Spleen (tissue), 11 donors: ENCODE data around the gene AMZ2. TPM values are rescaled to one million over a fixed set of nuclear protein-coding genes. Genes with fewer than 3 reads are reported as not detected.
"Not testable (repeated sequence)": the region's sequence is repeated elsewhere in the genome, so short reads cannot be mapped to it uniquely, and the experiment has no call there.

Source experiments
- DNase-seq: peaks from one replicate; pipeline ENCODE4 v3.0.0-alpha.2; 2020
- H3K27ac ChIP-seq, 8 donors: fragments of 200-600 bp; sonication (generic) in 7 of 8; 1 replicate in 4 of 8; 2 replicates in 4 of 8; pipeline versions ENCODE4 v1.5.0 to v1.8.0; 2016 to 2021; ENCODE audit warnings: inconsistent platforms in 4 of 8, mild to moderate bottlenecking in 4 of 8, moderate library complexity in 1 of 8
- H3K27me3 ChIP-seq, 7 donors: fragments of 200-600 bp; sonication (generic) in 6 of 7; replicated peaks in 1 of 7; 1 replicate in 4 of 7; 2 replicates in 3 of 7; pipeline versions ENCODE4 v1.5.0 to v1.8.0; 2016 to 2021; ENCODE audit warnings: inconsistent platforms in 3 of 7, mild to moderate bottlenecking in 1 of 7
- H3K36me3 ChIP-seq, 6 donors: fragments of 200-600 bp; sonication (generic) in 5 of 6; 1 replicate in 4 of 6; 2 replicates in 2 of 6; pipeline versions ENCODE4 v1.5.0 to v1.8.0; 2016 to 2021; ENCODE audit warnings: inconsistent platforms in 2 of 6
- H3K4me1 ChIP-seq, 6 donors: fragments of 200-600 bp; sonication (generic) in 5 of 6; 1 replicate in 3 of 6; 2 replicates in 3 of 6; pipeline versions ENCODE4 v1.5.0 to v1.8.0; 2016 to 2021; ENCODE audit warnings: inconsistent platforms in 3 of 6
- H3K4me3 ChIP-seq, 8 donors: fragments of 200-600 bp; sonication (generic) in 7 of 8; 1 replicate in 4 of 8; 2 replicates in 4 of 8; pipeline versions ENCODE4 v1.5.0 to v1.8.0; 2016 to 2021; ENCODE audit warnings: inconsistent platforms in 4 of 8, mild to moderate bottlenecking in 4 of 8, moderate library complexity in 2 of 8
- H3K9me3 ChIP-seq, 8 donors: fragments of 200-600 bp; sonication (generic) in 7 of 8; 1 replicate in 4 of 8; 2 replicates in 4 of 8; pipeline versions ENCODE4 v1.5.0 to v1.8.0; 2016 to 2021; ENCODE audit warnings: inconsistent platforms in 4 of 8
- POLR2A ChIP-seq, 3 donors: fragments of 450-650 bp; IDR thresholded peaks; one replicate each; pipeline ENCODE4 v1.5.1; 2017; ENCODE audit warnings: antibody characterized with exemption in 3 of 3, mild to moderate bottlenecking in 1 of 3
- POLR2AphosphoS5 ChIP-seq, 3 donors: sonication (generic); formaldehyde crosslinking; IDR thresholded peaks; one replicate each; pipeline ENCODE4 v1.5.1; 2017; ENCODE audit warnings: antibody characterized with exemption in 3 of 3
- WGBS, 5 donors: extraction: QIAGEN DNeasy Blood & Tissue Kit in 3 of 5; methylation state at CpG; one replicate each; pipeline versions ENCODE4 v1.1.5 to v1.1.7; 2013 to 2018; 5-methylcytosine and 5-hydroxymethylcytosine counted together
- intact Hi-C: fragments of 100-400 bp; cut with DNase I; formaldehyde crosslinking; loops from one replicate; pipeline ENCODE4 v1.15.0; 2023; ENCODE audit warnings: low total_unique reads
- polyA plus RNA-seq, 3 donors: library from polyadenylated mRNA; stranded (reverse); fragments of 200-250 nt; gene quantifications; one replicate each; pipeline ENCODE4 v1.2.1, GENCODE V29; 2013
- total RNA-seq, 7 donors: library from RNA; depleted of rRNA in 3 of 7; stranded (reverse); fragments of >200 nt in 3 of 7; fragmentation: NEBNext Ultra II Directional in 4 of 7; extraction: Animal tissue kit (Norgen Biotek cat#: 25700) in 4 of 7; gene quantifications; one replicate each; pipeline versions ENCODE4 v1.1.0 to v1.2.1, GENCODE V29; 2016 to 2021
- TF ChIP-seq, protein P1 (sequence below), 11 experiments: fragments of 200-600 bp in 7 of 11; fragments of 450-650 bp in 4 of 11; sonication (generic) in 4 of 11; IDR thresholded peaks in 8 of 11; conservative IDR thresholded peaks in 3 of 11; 1 replicate in 7 of 11; 2 replicates in 4 of 11; pipeline versions ENCODE4 v1.4.0 to v1.8.0; 2016 to 2021; ENCODE audit warnings: antibody characterized with exemption in 11 of 11, inconsistent platforms in 4 of 11, mild to moderate bottlenecking in 1 of 11
- donor health status: healthy with polysubstance abuse.
- donor health status: DM: no; HTN: no; CAD: no; lungs with moderate emphysema.
- donor health status: DM: no; HTN: no; CAD: no.
- donor health status: Bipolar disorder and iron deficiency.
- donor health status: healthy.
- donor health status: DM: no; HTN: no; CAD: no.
- donor health status: DM: yes; HTN: yes; CAD: no.

AMZ2 gene
- total and polyA plus RNA-seq, 10 donors, result 40.4 to 75.1 (median 51.7) TPM

DNA sequence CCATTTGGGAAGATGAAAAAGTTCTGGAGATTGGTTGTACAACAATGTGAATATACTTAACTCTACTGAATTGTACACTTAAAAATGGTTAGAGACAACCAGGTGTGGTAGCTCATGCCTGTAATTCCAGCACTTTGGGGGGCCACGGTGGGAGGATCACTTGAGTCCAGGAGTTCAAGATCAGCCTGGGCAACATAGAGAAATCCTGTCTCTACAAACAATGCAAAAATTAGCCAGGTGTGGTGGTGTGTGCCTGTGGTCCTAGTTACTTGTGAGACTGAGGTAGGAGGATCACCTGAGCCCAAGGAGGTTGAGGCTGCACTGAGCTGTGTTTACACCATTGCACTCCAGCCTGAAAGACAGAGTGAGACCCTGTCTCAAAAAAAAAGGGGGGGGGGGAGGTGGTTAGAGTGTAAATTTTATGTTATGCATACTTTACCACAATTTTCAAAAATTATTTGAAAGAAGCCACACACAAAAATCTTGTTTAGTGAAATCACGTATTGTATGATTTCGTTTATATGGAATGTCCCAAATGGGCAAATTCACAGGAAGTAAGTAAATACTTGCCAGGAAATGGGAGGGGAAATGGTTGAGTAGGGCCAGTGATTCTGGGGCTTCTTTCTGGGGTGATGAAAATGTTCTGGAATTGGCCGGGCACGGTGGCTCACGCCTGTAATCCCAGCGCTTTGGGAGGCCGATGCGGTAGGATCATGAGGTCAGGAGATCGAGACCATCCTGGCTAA lies 37.1 kb upstream of the AMZ2 start:
- Histone ChIP-seq H3K4me3 (no peak overlapping the region), H3K9me3 (no peaks in the 10 kb centered on the region), H3K27me3 (no peaks in the 10 kb centered on the region), H3K4me1 (peaks cover 6 to 81% (median 46%) of the 10 kb centered on the region in 6 donors), H3K36me3 (peaks cover 0 to 33% (median 9%) of the 10 kb centered on the region in 6 donors), H3K27ac (peak overlapping the region in 1 of 8 donors; percentile 11)
- WGBS, 5 donors, result 83 to 86% (median 86%) methylated on average over 10 of the region's 10 CpGs
- TF ChIP-seq POLR2AphosphoS5 (IDR thresholded peaks at IDR 0.05) (no peak), POLR2A (IDR thresholded peaks at IDR 0.05) (no peak)
- TF ChIP-seq, protein P1, sequence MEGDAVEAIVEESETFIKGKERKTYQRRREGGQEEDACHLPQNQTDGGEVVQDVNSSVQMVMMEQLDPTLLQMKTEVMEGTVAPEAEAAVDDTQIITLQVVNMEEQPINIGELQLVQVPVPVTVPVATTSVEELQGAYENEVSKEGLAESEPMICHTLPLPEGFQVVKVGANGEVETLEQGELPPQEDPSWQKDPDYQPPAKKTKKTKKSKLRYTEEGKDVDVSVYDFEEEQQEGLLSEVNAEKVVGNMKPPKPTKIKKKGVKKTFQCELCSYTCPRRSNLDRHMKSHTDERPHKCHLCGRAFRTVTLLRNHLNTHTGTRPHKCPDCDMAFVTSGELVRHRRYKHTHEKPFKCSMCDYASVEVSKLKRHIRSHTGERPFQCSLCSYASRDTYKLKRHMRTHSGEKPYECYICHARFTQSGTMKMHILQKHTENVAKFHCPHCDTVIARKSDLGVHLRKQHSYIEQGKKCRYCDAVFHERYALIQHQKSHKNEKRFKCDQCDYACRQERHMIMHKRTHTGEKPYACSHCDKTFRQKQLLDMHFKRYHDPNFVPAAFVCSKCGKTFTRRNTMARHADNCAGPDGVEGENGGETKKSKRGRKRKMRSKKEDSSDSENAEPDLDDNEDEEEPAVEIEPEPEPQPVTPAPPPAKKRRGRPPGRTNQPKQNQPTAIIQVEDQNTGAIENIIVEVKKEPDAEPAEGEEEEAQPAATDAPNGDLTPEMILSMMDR (IDR thresholded peaks at IDR 0.05 in 8 of 11, conservative IDR thresholded peaks at IDR 0.05 in 3 of 11), result no peak
- DNase-seq, result no peak
- intact Hi-C loops, result no loop called here

DNA sequence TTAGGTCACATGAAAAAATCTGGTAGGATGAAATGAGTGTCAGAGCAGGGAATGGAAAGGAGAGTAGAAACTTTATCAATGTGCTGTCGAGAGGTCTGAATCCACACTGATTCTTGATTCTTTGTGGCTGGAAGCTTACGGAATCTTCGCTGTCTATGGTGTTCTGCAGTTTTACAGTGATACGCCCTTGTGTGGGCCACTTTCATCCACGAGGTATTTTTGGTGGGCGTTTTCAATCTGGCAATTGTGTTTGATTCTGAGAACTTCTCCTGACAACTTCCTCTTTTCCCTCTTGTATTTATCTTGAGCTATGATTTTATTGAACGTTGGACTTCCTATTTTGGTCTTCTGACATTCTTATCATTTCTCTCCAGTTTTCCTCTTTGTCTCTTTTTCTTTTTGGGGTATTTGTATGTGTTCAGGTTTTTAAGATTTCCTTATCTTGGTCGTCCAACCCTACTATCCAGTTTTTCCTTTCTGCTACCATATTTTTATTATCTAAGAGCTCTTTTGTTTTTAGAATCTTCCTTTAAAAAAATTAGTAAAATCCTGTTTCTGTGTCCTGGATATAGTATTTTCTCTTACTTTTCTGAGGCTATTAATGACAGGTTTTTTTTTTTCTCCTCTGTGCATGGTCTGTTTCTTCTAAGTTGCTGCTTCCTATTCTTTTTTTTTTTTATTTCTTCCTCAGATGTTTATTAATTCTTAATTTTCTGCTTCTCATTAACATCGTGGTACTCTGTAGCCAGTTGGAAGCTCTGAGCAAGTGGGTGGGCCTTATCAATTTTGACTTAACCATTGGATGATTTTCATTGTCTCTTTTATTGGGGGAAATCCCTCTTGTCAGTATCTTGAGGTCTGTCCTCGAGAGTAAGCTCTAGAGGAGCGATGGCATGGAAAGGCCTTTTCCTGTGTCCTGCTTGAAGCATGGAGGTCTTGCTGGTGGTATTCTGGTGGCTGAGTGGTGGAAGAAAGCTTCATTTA lies 34.1 kb upstream of the AMZ2 start:
- H3K4me3 ChIP-seq, H3K9me3 ChIP-seq, DNase-seq, H3K27me3 ChIP-seq, intact Hi-C loops: not testable (repeated sequence)
- Histone ChIP-seq H3K36me3 (peaks cover 0 to 38% (median 9%) of the 10 kb centered on the region in 6 donors), H3K4me1 (peaks cover 4 to 64% (median 24%) of the 10 kb centered on the region in 6 donors), H3K27ac (peak overlapping the region in 7 of 8 donors; percentile 26 to 72 (median 54))
- WGBS, 5 donors, result 17 to 26% (median 22%) methylated on average over 11 of the region's 11 CpGs

DNA sequence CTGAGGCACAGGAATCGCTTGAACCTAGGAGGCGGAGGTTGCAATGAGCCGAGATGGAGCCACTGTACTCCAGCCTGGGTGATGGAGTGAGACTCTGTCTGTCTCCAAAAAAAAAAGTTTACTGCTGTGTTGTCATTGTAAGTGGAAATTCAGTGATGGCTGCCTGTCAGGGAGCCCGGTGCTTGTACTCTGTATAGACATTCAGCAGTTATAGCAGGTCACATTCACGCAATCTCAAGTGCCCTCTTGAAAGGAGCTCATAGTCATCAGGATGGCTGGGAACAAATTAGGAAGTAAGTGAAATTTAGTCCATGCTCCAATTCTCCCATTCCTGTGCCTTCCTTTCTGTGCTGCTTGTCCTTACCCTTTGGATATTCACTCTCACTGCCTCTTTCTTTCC lies 32.4 kb upstream of the AMZ2 start:
- intact Hi-C loops, H3K27me3 ChIP-seq, H3K4me3 ChIP-seq, H3K27ac ChIP-seq, H3K9me3 ChIP-seq, DNase-seq: not testable (repeated sequence)
- H3K36me3 ChIP-seq, result peaks cover 0 to 30% (median 2%) of the 10 kb centered on the region in 6 donors
- peaks cover 4 to 56% (median 24%) of the 10 kb centered on the region in 6 donors for H3K4me1 ChIP-seq
- 83 to 97% (median 91%) methylated on average over 2 to 5 of the region's 5 CpGs; no CpG with 5 or more reads in 1 of the 5 donors for WGBS, 5 donors

DNA sequence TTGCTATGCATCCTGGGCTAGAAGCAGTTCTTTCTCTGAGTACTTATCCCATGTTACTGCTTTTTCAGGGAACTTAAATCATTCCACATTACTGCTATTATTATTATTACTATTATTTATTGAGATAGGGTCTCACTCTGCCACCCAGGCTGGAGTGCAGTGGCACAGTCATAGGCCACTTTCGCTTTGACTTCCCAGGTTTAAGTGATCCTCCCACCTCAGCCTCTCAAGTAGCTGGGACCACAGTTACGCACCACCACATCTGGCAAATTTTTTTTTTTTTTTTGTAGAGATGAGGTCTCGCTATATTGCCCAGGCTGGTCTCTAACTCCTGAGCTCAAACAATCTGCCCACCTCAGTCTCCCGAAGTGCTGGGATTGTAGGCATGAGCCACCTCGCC lies 28.4 kb upstream of the AMZ2 start:
- WGBS, 5 donors, result 92 to 97% (median 94%) methylated on average over 4 to 5 of the region's 5 CpGs
- H3K27me3 ChIP-seq, H3K27ac ChIP-seq, intact Hi-C loops, H3K9me3 ChIP-seq, DNase-seq, H3K4me3 ChIP-seq: not testable (repeated sequence)
- H3K4me1 ChIP-seq, result peaks cover 0 to 39% (median 4%) of the 10 kb centered on the region in 6 donors
- peaks cover 0 to 17% (median 2%) of the 10 kb centered on the region in 6 donors for H3K36me3 ChIP-seq

DNA sequence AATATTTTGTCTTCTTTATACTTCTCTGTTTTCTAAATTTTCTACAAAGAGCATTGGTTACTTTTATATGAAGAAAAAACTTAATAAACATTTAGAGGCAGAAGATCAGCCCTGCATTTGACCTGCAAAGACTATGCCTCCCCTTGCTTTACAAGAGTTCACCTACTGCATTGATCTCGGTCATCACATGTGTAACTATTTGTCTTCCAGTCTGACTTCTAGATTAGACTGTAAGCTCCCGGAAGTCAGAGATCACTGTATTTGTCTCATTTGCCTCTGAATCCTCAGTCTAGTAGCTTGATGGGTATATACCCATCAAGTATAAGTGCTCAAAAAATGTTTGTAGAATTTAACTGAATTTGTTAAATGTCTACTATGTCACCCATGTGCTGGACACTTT lies 27.7 kb upstream of the AMZ2 start:
- WGBS, 5 donors, result 86 to 98% (median 94%) methylated on average over 1 to 2 of the region's 2 CpGs
- H3K27me3 ChIP-seq, intact Hi-C loops: not testable (repeated sequence)

DNA sequence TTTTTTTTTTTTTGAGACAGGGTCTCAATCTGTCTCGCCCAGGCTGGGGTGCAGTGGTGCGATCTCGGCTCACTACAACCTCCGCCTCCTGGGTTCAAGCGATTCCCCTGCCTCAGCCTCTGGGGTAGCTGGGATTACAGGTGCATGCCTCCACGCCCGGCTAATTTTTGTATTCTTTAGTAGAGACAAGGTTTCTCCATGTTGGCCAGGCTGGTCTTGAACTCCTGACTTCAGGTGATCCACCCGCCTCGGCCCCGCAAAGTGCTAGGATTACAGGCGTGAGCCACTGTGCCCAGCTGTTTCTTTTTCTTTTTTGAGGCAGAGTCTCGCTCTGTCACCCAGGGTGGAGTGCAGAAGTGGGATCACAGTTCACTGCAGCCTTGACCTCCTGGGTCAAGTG lies 27.1 kb upstream of the AMZ2 start:
- H3K27me3 ChIP-seq, H3K4me3 ChIP-seq, H3K27ac ChIP-seq, intact Hi-C loops, H3K9me3 ChIP-seq, DNase-seq: not testable (repeated sequence)
- peaks cover 0 to 17% (median 2%) of the 10 kb centered on the region in 6 donors for H3K36me3 ChIP-seq
- peaks cover 0 to 46% (median 3%) of the 10 kb centered on the region in 6 donors for H3K4me1 ChIP-seq
- WGBS, 5 donors, result 87 to 91% (median 87%) methylated on average over 12 of the region's 12 CpGs

More for the DNA sequence above, 27.7 kb upstream of the AMZ2 start:
- H3K9me3 ChIP-seq, H3K27ac ChIP-seq, H3K4me3 ChIP-seq, DNase-seq: not testable (repeated sequence)
- Histone ChIP-seq H3K4me1 (peaks cover 0 to 40% (median 1%) of the 10 kb centered on the region in 6 donors), H3K36me3 (peaks cover 0 to 17% (median 2%) of the 10 kb centered on the region in 6 donors)
